GM21526 (cell line): ENCODE measurements around the gene TMBIM4.

Experiments
- ATAC-seq: cut with Tn5 transposase; IDR thresholded peaks from one replicate; pipeline ENCODE4 v1.9.1; 2021; ENCODE audit warnings: moderate library complexity; ENCODE audit not compliant: unreplicated experiment, low FRiP score

The TMBIM4 gene

DNA sequence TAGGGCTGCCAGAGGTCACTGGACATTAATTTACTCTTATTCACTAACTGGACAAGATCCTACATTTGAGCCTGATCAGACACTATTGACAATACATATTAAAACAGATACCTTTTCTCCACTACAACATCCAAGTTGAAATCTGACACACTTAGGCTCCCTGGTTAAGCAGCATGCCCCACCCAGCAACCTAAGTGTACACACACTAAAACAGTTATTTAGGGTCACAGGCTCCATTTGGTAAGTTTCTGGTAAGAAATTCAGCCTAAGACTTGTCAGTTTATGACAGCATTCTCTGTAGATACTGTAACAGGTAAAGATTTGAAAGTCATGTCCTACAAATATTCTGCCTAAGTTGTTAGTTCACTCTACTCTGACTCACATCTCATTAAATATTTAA lies 27.0 kb downstream of the TMBIM4 start:
- ATAC-seq, result no peak

DNA sequence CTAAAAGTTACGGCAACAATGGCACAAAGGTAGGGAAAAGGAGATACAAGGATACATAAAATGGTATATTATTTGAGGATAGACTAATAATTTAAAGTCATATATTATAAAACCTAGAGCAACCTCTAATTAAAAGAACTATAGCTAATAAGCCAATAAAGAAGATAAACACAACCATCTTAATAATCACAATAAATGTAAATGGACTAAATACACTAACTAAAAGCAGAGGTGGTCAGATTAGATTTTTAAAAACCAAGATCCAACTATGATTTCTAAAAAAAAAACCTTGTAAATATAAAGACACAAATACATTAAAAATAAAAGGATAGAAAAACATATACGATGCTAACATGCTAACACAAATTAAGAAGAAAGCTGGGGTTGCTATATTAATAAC lies 28.5 kb downstream of the TMBIM4 start:
- ATAC-seq, result no peak

DNA sequence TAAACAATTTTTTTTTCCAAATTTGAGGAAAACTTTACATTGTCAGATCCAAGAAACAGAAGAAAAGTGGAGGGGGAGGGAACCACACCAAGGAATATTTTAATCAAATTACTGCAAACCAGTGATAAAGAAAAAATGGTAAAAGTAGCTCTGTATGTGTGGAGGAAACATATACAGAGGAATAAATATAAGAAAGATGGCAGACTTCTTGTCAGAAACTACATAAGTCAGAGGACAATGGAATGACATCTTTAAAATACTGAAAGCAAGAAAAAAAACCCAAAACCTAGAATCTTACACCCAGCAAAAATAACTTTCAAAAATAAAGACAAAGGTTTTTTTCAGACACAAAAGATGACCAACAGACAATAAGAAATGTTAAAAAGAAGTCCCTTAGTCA lies 29.1 kb downstream of the TMBIM4 start:
- no peak for ATAC-seq

DNA sequence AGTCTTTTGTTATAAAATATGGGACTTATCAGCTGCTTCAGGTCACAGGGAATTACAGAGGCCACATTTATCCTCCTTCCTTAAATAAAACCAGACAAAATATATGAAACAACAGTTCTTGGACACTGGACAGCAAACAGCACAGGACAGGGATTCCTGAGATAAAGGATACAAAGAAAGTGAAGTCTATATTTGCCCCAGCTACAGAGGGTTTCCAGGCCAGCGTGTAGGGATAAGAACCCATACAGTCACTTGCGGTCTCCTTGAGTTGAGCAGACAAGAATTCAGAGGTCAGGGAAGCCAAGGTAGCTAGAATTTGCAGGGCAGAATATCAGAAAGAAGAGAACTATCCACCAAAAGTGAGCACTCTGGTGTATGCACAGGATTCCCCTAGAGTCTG lies 30.5 kb downstream of the TMBIM4 start:
- ATAC-seq, result no peak

DNA sequence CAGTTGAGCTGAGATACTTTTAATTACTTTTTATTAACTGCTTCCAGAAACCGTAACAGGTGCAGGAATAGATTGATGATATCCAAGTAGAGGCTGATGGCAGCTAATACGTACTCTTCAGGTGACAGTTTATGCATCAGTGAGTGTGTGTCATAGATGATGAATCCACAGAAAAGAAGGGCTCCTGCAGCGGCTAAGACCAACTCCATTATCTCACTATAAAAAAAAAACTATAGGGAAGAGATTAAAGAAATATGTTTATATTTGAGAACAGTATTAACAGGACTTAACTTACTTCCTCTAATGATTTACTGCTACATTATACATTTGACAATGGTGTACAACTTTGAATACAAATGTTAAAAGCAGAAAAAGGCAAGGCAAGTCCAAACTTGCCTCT lies 31.9 kb downstream of the TMBIM4 start:
- ATAC-seq, result no peak

DNA sequence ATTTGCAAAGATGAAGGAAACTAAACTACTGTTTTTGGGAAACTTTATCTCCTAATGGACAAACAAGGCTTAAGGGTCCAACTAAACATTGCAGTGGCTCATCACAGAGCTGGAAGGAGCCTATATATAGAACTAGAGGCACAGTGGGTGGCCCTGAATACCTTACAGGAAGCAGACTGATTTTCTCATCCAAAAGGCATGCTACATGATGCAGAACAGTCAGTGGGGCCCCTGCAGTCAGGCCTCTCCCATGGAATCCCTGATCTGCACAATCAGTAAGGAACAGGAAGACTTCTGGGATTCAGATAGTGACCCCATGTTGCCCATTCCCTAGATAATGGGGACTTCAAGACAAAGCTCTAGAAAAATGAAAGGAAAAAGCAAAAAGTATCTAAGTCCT lies 37.4 kb downstream of the TMBIM4 start:
- no peak for ATAC-seq

DNA sequence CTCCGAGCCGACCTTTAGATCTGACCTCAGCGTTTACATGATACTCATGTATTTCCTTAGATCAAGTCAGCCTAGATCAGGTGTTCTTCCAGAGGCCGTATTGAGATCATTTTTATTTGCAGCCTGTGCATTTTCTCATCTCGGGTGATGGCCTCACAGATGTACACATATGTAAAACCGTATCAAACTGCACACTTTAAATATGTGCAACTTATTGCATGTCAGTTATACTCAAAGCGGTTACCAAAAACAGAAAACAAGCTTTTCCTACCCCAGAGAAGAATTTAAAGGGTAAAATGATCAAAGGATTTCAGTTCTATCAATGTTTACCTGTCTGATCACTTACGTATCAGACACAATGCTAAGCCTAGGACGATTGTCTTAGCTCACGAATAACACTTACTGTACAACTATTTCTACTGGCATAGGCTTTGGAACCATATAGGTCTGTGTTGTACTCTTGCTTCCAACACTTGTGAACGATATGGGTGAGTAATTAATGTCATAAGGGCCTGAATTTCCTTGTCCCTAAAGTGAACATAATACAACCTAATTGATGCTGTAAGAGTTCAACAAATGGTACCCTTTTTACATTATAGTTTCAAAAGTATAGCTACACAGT lies 38.6 kb downstream of the TMBIM4 start:
- ATAC-seq, result peak; percentile 7

DNA sequence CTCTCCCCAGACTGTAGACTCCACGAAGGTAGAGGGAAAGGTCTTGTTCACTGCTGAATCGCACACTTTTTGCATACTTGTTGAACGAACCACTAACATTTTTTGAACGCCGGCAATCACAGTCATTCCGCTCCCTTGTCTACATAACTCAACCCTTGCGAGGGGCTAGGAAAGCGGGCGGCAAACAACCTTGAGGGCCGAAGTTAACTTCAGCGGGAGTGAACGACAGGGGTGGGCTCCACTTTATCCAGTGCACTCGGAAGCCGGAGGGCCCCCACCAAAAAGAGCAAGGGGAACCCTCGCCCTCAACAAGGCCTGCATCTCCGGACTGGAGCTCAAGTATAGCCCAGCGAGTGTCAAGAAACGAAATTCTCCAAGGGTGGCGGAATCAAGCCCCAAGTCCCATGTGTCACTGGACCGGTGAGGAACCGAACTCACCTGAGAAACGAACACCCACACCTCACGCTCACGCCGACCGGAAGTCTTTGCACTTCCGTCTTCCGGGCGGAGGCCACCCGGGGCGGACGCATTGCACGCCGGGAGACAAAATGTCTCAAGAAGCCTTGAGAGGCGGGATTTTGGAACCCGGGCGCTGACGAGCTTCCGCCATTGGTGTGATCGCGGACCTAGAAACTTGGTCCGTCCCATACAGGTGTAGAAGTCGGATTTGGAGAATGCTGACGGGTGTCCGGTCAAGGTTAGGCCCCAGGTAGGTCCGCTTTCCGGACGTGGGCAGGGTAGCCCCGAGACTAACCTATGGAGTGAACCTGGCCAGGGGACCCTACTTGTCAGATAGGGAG lies 39.3 kb downstream of the TMBIM4 start, which contains the start of gene LLPH:
Gene LLPH (minus strand): TSS at position 484 of the 800 bp plus-strand sequence. CDS start 1,644 bp downstream, outside the sequence.
- peak; percentile 94 for ATAC-seq

DNA sequence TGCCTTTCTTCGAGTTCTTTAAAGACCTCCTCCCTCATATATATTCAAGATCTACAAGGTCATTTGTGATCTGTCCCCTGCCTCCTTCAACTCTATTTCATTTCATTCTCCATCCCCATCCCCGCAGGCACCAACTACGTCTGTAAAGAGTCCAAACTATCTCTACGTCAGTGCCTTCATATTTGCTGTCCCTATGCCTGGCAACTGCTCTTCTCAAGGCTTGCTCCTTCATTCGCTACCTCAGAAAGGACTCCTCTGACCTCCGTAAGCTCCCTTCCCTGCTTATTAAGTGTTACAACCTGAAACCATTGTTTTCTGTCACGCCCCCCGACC lies 39.9 kb downstream of the TMBIM4 start:
- ATAC-seq, result no peak

DNA sequence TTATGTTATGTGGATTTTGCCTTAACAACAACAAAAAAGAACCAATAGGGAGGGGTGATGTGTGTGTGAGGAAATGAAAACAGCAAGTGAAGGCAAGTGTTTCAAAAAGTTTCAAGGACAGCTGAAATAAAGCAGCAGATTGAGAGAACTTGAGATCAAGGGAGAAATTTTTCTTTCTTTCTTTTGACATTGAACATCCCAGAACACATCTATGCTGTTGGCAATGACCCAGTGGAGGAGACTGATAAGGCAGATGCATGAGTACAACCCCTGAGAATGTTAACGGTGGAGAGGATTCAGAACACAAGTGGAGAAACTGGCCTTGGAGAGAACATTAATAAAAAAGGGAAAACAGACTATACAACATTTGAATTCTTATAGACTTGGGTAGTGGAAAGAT lies 42.1 kb downstream of the TMBIM4 start:
- no peak for ATAC-seq

DNA sequence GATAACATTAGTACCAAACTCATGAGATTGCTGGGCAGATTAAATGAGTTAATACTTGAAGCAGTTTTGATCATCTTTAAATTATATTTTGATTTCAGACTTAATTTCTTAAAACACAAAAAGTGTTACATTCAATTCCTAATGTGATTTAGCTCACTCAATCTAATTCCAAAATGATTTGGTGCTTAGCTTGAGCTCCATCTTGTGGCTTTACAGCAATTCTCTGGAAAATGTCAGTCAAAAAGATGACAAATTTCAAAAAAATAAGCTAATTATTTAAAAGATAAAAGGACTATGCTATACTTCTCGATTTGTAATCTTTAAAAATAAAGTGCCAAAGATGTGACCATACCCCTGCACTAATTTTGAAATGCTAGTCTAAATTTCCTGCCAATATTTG lies 49.3 kb downstream of the TMBIM4 start:
- no peak for ATAC-seq

DNA sequence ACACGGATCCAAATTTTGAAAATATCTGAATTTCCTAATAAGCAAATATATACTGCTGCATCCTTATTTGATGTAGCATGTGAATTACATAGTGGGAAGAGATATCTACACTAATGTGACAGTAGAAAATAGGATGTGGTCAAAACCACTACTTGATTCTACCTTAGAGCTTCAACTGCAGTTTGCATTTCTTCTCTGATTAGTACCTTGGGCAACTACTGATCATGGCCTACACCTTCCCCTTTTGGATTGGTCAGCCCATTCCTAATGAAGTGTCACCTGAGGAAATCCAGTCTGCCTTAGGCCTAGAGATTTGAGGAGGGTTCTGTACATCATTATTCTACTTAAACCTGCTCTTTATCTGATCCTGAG lies 49.9 kb downstream of the TMBIM4 start:
- ATAC-seq, result no peak

DNA sequence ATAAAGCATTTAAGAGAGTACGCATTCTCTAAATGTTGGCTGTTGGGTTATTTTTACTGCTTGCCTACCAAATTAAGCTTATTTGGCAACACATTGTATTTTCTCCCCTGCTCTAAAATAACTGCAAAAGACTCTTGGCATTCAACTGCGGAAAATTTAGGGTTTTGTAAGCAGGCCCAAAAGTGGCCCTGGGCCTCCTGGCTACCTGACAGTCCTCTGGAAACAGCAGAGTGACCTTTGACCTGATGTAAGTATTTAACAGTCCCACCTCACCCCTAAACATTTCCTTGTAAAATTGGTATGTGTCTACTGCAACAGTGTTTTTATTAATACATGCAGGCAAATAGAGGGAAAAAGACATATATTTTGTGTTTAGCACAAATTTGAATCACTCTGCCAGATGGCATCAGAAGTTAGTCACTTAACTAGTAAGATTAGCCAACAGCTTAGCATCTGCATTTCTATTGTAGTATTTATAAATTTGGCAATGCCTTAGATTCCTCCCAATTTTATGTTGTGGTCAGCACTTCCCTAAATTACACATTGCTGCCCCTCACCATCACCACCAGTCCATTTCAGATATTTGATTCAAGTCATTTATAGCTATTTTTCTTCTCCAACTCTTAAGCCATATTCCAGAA lies 50.4 kb downstream of the TMBIM4 start:
- ATAC-seq, result no peak

DNA sequence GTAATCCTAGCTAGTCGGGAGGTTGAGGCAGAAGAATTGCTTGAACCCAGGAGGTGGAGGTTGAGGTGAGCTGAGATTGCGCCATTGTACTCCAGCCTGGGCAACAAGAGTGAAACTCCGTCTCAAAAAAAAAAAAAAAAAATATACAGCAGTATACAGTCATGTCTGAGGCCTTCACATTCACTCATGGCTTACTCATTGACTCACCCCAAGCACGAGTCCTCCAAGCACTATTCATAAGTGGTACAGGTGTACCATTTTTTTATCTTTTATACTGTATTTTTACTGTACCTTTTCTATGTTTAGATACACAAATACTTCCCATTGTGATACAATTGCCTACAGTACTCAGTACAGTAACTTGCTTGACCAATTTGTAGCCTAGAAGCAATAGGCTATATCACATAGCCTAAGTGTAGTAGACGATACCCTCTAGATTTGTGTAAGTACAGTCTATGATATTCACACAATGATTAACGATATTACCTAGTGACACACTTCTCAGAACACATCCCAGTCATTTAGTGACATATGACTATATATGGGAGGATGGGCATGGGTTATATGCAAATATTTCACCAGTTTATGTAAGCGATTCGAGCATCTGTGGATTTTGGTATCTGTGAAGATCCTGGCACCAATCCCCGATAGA lies 51.4 kb downstream of the TMBIM4 start:
- no peak for ATAC-seq

DNA sequence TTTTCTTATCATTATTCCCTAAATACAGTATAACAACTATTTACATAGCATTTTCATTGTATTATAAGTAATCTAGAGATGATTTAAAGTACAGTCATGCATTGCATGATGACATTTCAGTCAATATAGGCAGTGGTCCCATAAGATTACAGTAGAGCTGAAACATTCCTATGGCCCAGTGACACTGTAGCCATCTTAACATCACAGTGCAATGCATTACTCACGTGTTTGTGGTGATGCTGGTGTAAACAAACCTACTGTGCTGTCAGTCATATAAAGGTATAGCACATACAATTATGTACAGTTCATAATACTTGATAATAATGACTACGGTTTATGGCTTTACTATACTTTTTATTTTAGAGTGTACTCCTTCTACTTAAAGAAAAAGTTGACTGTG lies 52.6 kb downstream of the TMBIM4 start:
- ATAC-seq, result no peak

DNA sequence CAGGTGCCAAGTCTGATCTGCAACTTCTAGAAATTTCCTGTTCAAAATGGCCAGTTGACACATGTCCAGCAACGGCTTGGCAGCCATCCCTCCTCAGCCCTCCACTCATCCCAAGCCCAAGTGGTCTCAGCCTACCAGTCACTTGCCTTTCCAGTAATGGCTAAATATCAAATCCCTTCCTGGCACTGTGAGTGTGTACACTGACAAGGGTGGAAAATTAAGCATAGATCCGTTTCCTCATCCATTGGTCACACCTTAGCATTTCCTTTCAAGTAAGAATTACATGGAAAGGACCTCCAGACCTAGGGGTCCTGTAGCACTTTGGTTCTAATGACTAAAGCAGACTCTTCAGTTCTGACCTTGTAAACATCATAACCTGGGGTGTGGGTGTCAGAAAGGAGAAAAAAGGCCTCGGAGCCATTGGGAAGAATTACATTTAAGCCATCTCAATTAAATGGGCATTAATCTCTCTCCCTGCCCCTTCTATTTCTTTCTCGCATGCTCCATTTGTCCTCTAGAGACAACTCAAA lies 54.7 kb downstream of the TMBIM4 start:
- no peak for ATAC-seq

DNA sequence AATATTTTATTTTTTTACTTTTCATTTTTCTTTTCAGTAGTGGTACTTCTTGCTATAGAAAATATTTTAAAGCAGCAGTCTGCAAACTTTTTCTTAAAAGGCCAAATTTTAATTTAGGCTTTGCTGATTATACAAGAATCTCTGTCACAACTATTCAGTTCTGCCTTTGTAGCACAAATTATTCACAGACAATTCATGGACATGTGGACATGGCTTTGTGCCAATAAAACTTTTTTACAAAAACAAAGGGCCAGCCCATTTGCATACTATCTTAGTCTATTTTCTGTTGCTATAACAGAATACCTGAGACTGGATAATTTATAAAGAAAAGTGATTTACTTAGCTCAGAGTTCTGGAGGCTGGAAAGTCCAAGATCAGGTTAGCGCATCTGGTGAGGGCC lies 56.3 kb downstream of the TMBIM4 start:
- ATAC-seq, result no peak

DNA sequence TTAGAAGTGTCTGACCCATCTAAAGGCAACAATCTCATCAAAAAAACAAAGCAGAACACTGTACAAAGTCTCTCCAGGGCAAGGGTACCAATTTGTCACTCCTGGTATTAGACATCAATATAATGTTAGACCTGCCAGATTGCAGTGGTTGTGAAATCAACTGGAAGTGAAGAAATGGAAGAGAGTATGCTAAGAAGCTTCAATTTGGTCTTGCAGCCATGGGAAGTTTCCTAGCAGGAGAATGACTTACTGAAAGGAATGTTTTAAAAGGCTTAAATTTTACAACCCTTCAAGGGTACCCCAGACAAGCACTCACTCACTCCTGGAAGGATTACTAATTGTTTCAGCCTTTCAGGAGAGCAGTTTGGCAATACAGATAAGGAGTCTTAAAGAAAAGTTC lies 58.2 kb downstream of the TMBIM4 start:
- ATAC-seq, result no peak

DNA sequence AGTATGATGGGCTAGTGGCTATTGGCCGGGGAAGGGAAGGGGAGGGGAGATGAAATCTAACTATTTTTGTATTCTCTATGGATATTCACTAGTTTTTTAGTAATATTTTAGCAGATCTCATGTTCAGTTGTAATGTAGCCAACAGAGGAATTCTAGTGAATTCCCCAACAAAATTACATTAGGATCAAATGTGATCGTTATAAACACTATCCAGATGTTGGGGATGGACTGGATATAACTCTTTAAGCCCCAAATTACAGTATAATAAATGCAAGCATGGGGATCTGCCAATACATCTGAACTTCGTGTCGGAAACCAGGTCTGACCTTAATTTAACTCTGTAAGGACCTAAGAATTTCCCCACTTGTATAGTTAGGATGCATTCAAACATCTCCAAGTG lies 60.7 kb downstream of the TMBIM4 start:
- ATAC-seq, result no peak

DNA sequence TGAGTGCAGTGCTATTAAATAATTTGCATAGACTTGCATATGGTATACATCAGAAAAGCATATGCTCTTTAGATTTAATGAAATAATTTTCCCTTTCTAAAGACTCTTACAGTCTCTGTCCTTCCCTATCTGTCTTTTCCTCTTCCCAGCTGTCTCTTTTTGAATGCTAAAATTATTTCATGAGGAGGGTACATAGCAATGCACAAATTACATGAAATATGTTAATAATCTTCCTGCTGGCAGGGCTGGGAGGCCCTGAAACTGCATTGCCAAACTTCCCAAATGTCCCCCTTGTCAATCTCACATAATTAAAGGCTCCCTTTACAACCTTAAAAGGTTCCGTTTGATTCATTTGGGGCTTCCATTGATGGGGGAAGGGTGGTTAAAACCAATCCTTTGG lies 61.4 kb downstream of the TMBIM4 start:
- ATAC-seq, result no peak

DNA sequence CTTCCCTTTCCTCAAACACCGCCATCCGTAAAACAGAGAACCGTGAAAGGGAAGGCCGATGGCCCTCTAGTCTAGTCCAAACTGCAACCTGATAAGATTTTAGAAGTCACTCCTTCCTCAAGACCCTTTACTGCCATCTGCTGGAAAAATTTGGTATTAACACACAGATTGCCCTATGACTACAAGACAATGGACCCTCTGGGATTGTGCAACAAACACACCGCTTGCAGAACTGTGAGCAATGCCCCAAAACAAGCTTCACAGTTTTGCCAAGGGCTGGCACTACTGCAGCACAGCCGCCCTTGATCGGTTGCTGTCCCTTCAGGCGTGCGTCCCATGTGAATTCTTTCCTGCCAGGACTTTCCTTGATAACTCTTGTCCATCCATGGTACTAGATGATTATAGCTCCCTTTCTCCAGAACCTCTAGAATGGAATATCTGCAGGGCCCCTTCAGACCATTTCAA lies 62.3 kb downstream of the TMBIM4 start:
- peak; percentile 93 for ATAC-seq
